A204.1 (cell line): Measurements from ENCODE around the gene PRSS33.

Source experiments
- FAIRE-seq: peaks from 2 replicates; lab custom pipeline; 2012; peaks lifted over from hg19 to GRCh38; lab: Jason Lieb, UNC

Gene PRSS33

GRCh38 chr16:2787406-2787805 is at the start of gene PRSS33:
TSS of gene PRSS33 (minus strand) at chr16:2787560. CDS start at chr16:2786547, 1,013 bp downstream.
- FAIRE-seq, result no peak

GRCh38 chr16:2836646-2837508 is 49.5 kb upstream of the PRSS33 start:
- no peak for FAIRE-seq

GRCh38 chr16:2835638-2836493 is 48.5 kb upstream of the PRSS33 start:
- no peak for FAIRE-seq

GRCh38 chr16:2834968-2835367 is 47.6 kb upstream of the PRSS33 start:
- FAIRE-seq, result no peak

- FAIRE-seq, result no peak
Observed at GRCh38 chr16:2833776-2834175, 46.4 kb upstream of the PRSS33 start.

- no peak for FAIRE-seq
Observed at GRCh38 chr16:2831203-2831602, 43.8 kb upstream of the PRSS33 start.

GRCh38 chr16:2830355-2830695 is 43.0 kb upstream of the PRSS33 start:
- FAIRE-seq, result no peak

GRCh38 chr16:2829501-2830354 is 42.4 kb upstream of the PRSS33 start, which contains the start of gene ZG16B:
TSS of gene ZG16B (plus strand) at chr16:2830303. CDS start at chr16:2830442, 139 bp downstream.
- FAIRE-seq, result no peak

GRCh38 chr16:2828876-2829430 is 41.6 kb upstream of the PRSS33 start:
- no peak for FAIRE-seq

- no peak for FAIRE-seq
Observed at GRCh38 chr16:2828521-2828840, 41.1 kb upstream of the PRSS33 start.

- no peak for FAIRE-seq
Observed at GRCh38 chr16:2827831-2828520, 40.6 kb upstream of the PRSS33 start.

- no peak for FAIRE-seq
Observed at GRCh38 chr16:2827374-2827791, 40.0 kb upstream of the PRSS33 start.

GRCh38 chr16:2826591-2827373 is 39.4 kb upstream of the PRSS33 start:
- no peak for FAIRE-seq

- FAIRE-seq, result no peak
Observed at GRCh38 chr16:2825906-2826305, 38.5 kb upstream of the PRSS33 start.

GRCh38 chr16:2825049-2825742 is 37.8 kb upstream of the PRSS33 start:
- no peak for FAIRE-seq

GRCh38 chr16:2824626-2825025 is 37.3 kb upstream of the PRSS33 start:
- no peak for FAIRE-seq

GRCh38 chr16:2822496-2822895 is 35.1 kb upstream of the PRSS33 start:
- no peak for FAIRE-seq

GRCh38 chr16:2822158-2822495 is 34.8 kb upstream of the PRSS33 start:
- no peak for FAIRE-seq

GRCh38 chr16:2821487-2822157 is 34.3 kb upstream of the PRSS33 start:
- FAIRE-seq, result no peak
